Rectal smooth muscle tissue (tissue), 1 donor: ENCODE measurements around the gene CEBPE.
"Not testable (repeated sequence)": the region's sequence is repeated elsewhere in the genome, so short reads cannot be mapped to it uniquely, and the experiment has no call there.

Experiments
- H3K27ac ChIP-seq: one replicate; pipeline ENCODE4 v1.7.0; 2013; ENCODE audit warnings: low read depth, low read length, inconsistent platforms
- H3K27me3 ChIP-seq: one replicate; pipeline ENCODE4 v1.7.0; 2013; ENCODE audit warnings: low read length; ENCODE audit not compliant: control insufficient read depth, insufficient read depth
- H3K36me3 ChIP-seq: one replicate; pipeline ENCODE4 v1.7.0; 2013; ENCODE audit warnings: low read length; ENCODE audit not compliant: control insufficient read depth, insufficient read depth
- H3K4me1 ChIP-seq: one replicate; pipeline ENCODE4 v1.7.0; 2013; ENCODE audit warnings: low read length; ENCODE audit not compliant: control insufficient read depth, insufficient read depth
- H3K4me3 ChIP-seq: one replicate; pipeline ENCODE4 v1.7.0; 2013; ENCODE audit warnings: low read length
- H3K9ac ChIP-seq: one replicate; pipeline ENCODE4 v1.7.0; 2013; ENCODE audit warnings: low read length

CEBPE gene

DNA sequence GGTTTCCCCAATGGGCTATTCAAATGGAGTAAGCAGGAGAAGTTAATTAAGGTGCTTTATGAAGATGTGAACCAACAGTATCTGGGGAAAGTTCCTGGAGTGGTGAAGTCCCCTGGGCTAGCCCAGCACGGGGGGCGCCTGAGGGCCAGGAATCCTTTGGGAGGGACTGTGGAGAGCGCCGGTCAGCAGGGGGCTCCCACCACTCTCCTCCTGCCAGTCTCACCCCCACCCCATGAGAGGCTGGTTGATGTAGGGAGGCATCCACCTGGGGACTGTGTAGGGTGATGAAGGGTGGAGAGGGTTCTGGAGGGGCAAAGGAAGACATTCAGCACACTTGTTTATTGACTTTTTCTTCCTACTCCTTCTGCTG, 4.4 kb downstream of the CEBPE start:
- no peak overlapping the region for H3K9ac ChIP-seq
- peaks cover 3% of the 10 kb centered on the region for H3K27me3 ChIP-seq
- no peaks in the 10 kb centered on the region for H3K36me3 ChIP-seq
- H3K27ac ChIP-seq = no peak overlapping the region
- no peak overlapping the region for H3K4me3 ChIP-seq
- H3K4me1 ChIP-seq = no peaks in the 10 kb centered on the region

DNA sequence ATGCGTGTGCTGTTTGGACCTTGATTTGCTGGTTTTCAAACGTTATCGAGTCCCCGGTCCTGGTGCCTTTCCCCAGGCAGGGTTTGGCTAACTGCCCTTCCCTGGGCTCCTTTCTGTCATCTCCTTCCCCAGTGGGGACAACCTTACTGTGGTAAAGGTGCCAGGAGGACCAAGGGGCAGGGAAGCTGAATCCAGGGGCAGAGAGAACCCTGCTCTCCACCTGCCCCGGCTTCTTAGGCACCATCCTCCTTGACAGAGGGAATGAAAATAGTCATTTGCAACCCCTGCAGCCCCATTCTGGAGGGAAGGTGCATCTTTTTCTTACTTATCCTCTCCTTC, 5.0 kb downstream of the CEBPE start:
- H3K36me3 ChIP-seq = no peaks in the 10 kb centered on the region
- no peaks in the 10 kb centered on the region for H3K4me1 ChIP-seq
- no peak overlapping the region for H3K4me3 ChIP-seq
- no peak overlapping the region for H3K9ac ChIP-seq
- peaks cover 3% of the 10 kb centered on the region for H3K27me3 ChIP-seq
- no peak overlapping the region for H3K27ac ChIP-seq

DNA sequence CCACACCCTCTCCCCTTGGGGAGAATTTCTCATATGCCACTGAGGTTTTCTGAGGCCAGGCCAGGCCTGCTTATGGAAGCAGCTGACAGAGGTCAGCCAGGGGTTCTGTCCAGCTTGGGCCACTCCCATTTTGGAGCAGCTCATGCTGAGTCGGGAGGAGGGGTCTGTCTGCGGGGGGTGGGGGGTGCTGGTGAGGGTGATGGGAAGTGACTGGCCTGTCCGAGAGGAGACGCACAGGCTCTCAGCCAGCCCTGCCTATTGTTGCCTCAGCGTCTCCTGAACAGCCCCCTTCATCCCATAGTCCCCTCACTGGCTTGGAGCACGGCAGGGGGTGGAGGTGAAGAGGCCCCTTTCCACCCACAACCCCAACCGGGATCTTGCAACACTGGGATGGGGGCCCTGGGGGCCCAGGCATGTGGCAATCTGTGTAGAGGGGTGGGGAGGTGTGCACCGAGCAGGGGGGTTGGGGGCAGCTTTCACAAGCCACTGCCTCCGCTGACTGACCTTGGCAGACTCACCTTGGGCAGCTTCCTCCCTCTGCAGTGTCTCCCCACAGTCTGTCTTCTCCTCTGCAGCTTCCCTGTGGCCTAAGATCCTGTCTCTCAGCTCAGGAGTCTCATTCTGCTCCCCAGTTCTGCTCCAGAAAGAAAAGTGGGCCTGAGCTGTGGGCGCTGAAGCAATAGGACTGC, 5.5 kb downstream of the CEBPE start:
- Histone ChIP-seq H3K9ac (no peak overlapping the region), H3K27me3 (peaks cover 3% of the 10 kb centered on the region), H3K36me3 (no peaks in the 10 kb centered on the region), H3K4me1 (no peaks in the 10 kb centered on the region), H3K4me3 (no peak overlapping the region), H3K27ac (no peak overlapping the region)

DNA sequence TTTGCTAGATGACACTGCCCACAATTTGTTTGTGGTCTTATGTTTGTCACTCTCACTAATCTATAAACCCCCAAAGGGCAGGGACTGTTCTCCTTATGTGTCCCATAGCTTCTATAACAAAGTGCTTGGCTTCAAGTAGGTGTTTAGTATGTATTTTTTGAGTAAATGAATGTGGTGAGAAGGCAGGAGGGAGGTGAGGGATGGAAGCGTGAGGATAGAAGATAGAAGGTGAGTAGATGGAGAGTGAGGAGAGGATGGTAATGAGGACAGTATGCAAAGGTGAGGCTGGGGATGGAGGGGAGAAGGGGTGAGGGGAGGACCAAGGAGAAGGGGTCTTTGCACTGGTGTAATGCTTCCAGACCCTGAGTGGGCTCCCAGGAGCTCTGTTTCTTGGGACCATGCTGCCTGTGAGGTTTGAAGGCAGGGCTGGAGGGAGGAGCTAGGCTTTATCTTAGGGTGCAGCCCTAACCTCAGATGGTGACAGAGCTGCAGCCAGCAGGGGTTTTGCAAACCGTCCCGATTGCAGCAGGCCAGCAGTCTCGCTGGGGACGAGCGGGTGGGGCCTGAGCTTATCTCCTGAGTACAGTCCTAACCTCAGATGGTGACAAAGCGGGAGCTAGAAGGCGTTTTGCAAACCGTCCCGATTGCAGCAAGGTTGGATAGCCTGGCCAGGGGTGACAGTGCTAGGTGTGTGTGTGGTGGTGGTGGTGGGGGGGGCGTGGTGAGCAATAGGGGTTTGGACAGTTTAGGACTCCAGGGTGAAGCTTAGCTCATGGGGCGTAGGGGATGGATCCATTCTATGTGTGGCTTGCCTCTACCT, 6.5 kb downstream of the CEBPE start:
- Histone ChIP-seq H3K27me3 (peaks cover 3% of the 10 kb centered on the region), H3K9ac (no peak overlapping the region), H3K27ac (no peak overlapping the region), H3K4me3 (no peak overlapping the region), H3K36me3 (no peaks in the 10 kb centered on the region), H3K4me1 (no peaks in the 10 kb centered on the region)

DNA sequence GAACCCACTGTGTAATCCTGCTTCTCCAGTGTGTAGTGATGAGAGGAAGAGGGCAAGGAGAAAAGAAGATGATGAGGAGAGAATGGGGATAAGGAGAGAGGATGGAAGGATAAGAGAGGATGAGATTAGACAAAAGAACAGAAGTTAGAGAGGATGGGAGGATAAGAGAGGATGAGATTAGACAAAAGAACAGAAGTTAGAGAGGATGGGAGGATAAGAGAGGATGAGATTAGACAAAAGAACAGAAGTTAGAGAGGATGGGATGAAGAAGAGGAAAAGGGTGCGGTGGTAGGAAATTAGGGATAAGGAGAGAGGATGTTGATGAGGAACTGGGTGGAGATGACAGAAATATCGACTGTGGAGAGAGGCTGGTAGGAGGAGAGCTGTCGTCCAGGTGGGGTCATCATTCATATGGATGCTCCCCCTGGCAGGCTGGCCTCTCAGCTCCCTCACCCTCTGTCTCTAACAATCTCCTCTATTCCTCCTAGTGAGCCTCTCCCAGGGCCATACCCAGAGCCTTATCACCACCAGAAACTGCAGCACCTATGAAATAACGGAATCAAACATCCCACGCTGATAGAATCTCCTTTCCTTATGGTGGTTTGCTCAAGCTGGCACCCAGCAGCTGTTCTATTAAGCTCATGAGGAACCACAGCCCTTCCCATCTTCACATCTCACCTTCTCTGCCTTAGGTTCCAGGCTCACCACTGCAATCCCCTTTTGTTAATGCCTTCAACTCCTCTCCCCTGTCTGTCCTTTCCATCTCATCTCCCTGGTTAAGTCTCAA, 8.3 kb downstream of the CEBPE start:
- H3K27me3 ChIP-seq = peaks cover 3% of the 10 kb centered on the region
- no peak overlapping the region for H3K9ac ChIP-seq
- H3K4me3 ChIP-seq = no peak overlapping the region
- H3K27ac ChIP-seq = no peak overlapping the region
- H3K4me1 ChIP-seq = no peaks in the 10 kb centered on the region
- no peaks in the 10 kb centered on the region for H3K36me3 ChIP-seq

DNA sequence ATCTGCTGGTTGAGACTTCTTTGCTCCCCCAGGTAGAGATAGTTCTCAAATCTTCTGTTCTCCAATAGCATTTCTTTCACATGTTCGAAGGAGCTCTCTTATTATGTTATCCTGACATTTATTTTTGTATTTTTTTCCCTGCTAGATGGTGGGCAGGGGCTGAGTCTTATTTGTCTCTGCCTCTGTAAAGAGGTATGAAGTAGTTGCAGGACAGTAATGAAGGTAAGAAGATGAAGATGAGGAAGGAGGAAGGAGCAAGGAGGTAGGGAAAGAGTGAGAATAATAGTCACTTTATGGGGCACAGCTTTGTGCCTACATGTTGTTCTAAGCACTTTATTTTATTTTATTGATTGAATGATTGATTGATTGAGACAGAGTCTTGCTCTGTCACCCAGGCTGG, 9.3 kb downstream of the CEBPE start:
- Histone ChIP-seq H3K27ac (no peak overlapping the region), H3K27me3 (peaks cover 3% of the 10 kb centered on the region), H3K4me1 (no peaks in the 10 kb centered on the region), H3K36me3 (no peaks in the 10 kb centered on the region), H3K9ac (no peak overlapping the region), H3K4me3 (no peak overlapping the region)

DNA sequence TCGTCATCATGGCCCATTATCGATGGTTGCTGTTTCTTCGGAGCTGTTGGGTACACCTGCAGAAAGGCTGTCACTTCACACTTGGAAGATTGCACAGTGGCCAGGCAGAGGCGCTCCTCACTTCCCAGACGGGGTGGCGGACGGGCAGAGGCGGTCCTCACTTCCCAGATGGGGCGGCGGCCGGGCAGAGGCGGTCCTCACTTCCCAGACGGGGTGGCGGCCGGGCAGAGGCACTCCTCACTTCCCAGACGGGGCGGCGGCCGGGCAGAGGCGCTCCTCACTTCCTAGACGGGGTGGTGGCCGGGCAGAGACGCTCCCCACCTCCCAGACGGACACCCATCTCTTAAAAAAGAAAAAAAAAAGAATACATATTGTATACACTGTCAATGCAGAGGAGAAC, 10.9 kb downstream of the CEBPE start:
- not testable (repeated sequence) for H3K27ac ChIP-seq, H3K27me3 ChIP-seq, H3K4me3 ChIP-seq, H3K36me3 ChIP-seq, H3K9ac ChIP-seq, H3K4me1 ChIP-seq

DNA sequence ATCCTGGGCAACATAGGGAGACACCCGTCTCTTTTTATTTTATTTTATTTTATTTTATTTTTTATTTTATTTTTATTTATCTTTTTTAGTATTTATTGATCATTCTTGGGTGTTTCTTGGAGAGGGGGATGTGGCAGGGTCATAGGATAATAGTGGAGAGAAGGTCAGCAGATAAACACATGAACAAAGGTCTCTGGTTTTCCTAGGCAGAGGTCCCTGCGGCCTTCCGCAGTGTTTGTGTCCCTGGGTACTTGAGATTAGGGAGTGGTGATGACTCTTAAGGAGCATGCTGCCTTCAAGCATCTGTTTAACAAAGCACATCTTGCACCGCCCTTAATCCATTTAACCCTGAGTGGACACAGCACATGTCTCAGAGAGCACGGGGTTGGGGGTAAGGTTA, 11.4 kb downstream of the CEBPE start:
- not testable (repeated sequence) for H3K9ac ChIP-seq, H3K36me3 ChIP-seq, H3K27ac ChIP-seq, H3K4me1 ChIP-seq, H3K4me3 ChIP-seq, H3K27me3 ChIP-seq

DNA sequence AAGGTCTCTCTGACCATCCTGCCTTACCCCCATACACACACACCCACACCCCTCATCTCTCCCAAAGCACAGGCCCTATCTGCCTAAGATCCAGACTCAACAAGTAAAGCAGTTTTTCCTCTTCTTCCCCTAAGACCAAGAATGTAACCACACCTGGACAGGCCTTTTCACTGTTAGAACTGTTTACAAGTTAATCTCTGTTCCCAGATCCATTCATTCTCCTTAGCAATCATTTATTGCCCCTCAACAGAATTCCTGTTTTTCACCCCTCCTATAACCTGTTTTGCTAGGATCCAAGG, 12.4 kb downstream of the CEBPE start:
- peaks cover 3% of the 10 kb centered on the region for H3K27me3 ChIP-seq
- no peak overlapping the region for H3K27ac ChIP-seq
- no peak overlapping the region for H3K4me3 ChIP-seq
- H3K9ac ChIP-seq = no peak overlapping the region
- no peaks in the 10 kb centered on the region for H3K4me1 ChIP-seq
- no peaks in the 10 kb centered on the region for H3K36me3 ChIP-seq

DNA sequence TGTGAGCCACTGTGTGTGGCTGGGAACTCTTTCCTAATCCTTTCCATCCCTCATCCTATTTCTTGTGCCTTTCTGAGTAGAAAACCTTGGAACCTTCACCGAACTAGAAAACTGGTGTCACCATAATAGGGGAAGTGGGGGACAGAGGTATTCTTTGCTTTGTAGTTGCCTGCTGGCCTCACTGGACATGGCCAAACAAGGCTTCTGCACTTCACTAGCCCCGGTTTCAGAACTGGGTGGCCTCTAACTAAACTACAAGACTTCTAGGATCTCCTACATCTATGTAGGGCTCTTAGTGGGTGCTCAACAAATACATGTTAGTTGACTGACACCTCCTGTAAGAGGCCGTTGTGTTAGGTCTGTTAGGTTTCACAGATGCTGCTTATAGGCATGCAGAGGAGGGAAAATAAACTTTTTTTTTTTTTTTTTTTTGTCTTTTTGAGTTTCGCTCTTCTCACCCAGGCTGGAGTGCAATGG, 13.7 kb downstream of the CEBPE start:
- no peak overlapping the region for H3K27ac ChIP-seq
- no peaks in the 10 kb centered on the region for H3K27me3 ChIP-seq
- H3K4me1 ChIP-seq = no peaks in the 10 kb centered on the region
- H3K9ac ChIP-seq = no peak overlapping the region
- H3K4me3 ChIP-seq = no peak overlapping the region
- no peaks in the 10 kb centered on the region for H3K36me3 ChIP-seq

DNA sequence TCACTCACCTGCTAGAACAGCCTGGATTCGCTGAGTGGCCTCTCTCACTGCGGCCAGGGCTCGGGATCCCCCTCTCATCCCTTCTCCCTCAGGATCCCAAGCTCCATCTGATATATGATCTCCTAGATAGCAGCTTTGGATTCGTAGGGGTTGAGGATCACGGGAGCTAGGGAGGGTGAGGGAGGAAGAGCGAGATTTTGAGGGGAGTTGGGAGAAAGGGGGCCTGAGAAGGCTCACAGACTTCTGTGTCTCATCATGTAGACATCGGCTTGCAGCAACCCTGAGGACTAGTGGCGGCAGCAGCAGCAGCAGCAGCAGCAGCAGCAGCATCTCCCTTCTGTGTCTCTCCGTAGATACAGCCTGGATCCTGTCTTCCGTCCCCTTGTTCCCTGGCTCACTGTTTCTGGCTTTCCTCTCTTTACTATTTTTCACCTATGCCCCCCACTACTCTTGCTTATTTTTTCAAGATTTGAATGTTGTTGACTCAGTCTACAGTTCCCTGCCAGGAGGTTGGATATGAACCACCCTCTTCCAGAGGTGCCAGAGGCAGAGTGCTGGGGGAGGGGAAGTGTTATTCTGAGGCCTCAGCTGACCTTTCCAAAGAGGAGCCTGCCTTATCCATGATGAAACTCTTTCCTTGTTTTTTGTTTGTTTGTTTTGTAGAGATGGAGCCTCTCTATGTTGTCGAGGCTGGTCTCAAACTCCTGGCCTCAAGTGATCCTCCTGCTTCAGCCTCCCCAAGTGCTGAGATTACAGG, 14.3 kb downstream of the CEBPE start, which contains the start of gene CIROP:
CIROP (minus strand) TSS at position 399 of the 757 bp plus-strand sequence; CDS start at position 330, 69 bp downstream.
- H3K9ac ChIP-seq = no peak within 1 kb of the TSS
- no peak within 1 kb of the TSS for H3K4me3 ChIP-seq
- H3K27ac ChIP-seq = no peak within 1 kb of the TSS
- H3K27me3 ChIP-seq = no peaks in the 10 kb centered on the region
- H3K4me1 ChIP-seq = no peaks in the 10 kb centered on the region
- H3K36me3 ChIP-seq = no peaks in the 10 kb centered on the region

DNA sequence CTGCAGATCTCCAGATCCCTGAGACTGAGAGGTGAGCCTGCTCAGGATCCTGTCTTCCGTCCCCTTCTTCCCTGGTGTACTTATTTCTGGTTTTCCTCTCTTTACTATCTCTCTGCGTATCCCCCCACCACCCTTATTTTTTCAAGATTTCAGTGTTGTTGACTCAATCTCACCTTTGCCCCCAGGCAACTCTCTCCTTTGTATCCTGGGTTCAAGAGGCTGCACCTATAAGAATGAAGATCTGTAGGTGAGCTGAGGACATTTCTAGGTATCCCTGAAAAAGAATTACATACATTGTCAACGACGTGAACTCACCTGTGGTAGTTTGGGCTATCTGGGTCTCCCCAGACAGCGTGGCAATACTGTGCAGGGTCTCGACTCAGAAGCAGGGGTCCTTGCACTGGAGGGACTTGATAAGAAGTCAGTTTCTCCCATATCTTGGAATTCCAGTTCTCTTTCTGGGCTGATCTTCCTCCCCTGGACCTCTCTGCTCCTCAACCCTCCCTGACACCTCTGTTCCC, 14.9 kb downstream of the CEBPE start:
- H3K4me3 ChIP-seq = no peak overlapping the region
- H3K4me1 ChIP-seq = no peaks in the 10 kb centered on the region
- H3K27ac ChIP-seq = no peak overlapping the region
- peaks cover 2% of the 10 kb centered on the region for H3K36me3 ChIP-seq
- H3K27me3 ChIP-seq = no peaks in the 10 kb centered on the region
- H3K9ac ChIP-seq = no peak overlapping the region
